ENCODE data around the gene CENPO. TPM values are rescaled to one million over a fixed set of nuclear protein-coding genes. Genes with fewer than 3 reads are reported as not detected.
"Not testable (repeated sequence)": the region's sequence is repeated elsewhere in the genome, so short reads cannot be mapped to it uniquely, and the experiment has no call there.

The CENPO gene
- total and polyA plus RNA-seq, 5 experiments from 2014 or later, result 1.2 to 7.1 (median 4.1) TPM

DNA sequence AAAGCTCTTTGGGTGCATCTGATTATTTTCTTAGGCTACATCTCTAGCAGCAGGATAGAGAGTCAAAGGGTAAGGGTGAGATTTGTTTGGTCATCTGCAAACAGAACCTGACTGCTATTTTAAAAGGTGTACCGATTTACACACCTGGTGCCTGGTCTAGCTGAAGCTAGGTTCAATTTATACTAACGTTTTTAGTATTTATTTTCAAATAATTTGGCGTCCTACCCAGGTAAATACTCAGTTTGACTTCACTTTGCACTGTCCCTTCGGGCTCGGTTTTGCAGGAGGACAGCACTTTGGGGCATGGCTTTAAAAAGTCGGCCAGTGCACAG is 717 bp upstream of the CENPO start:
- H3K27ac Mint-ChIP-seq, result peak overlapping the region; percentile 99 to 100 (median 100)
- peaks cover 0 to 3% (median 0%) of the 10 kb centered on the region in 9 donors for H3K9me3 Mint-ChIP-seq
- H3K27me3 Mint-ChIP-seq, result peaks cover 0 to 3% (median 0%) of the 10 kb centered on the region in 5 donors
- POLR2A ChIA-PET, result interaction anchor here (0.8 to 1.4 kb wide), 6 partner anchors 25 to 881 kb away, joined by 3 to 6 read pairs (median 4); partner anchors contain the start of genes DTNB, ITSN2 and NCOA1
- no peak for ATAC-seq
- H3K36me3 Mint-ChIP-seq, result peaks cover 0 to 15% (median 12%) of the 10 kb centered on the region in 3 donors
- H3K4me3 Mint-ChIP-seq, result peak overlapping the region; percentile 91 to 99 (median 96)
- no peak for DNase-seq
- peaks cover 9 to 25% (median 14%) of the 10 kb centered on the region in 4 donors for H3K4me1 Mint-ChIP-seq

DNA sequence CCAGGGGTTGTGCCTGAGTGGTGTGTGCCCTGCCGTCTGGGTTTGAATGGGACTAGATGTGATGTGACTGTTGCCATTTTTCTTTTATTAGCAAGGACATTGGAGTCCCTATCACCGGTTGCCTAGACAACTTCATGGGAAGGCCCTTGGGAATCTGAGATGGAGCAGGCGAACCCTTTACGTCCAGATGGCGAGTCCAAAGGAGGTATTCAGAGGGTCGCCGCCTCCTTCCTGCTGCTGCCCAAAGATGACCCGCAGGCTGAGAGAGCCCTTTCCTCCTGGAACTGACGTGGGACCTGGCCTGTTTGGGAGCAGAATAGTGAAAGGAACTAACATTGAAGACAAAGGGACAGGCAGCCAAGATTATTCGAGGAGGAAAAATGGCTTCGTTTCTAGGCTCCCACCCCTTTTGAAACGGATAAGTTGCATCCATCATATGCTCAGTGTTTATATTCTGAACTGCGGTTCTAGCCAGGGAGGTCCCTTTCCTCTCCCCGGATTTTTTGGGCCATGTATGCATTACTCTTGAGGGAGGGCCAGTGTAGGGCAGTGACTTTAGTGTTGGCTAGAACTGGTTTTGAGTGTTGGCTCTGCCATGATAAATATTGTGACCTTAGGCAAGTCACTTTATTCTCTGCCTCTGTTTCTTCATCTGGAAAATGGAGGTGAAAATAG is 673 bp downstream of the CENPO start:
- Mint-ChIP-seq H3K27me3 (peaks cover 0 to 3% (median 0%) of the 10 kb centered on the region in 5 donors), H3K4me3 (peak overlapping the region; percentile 91 to 99 (median 96)), H3K27ac (peak overlapping the region; percentile 53 to 100 (median 100)), H3K9me3 (peaks cover 0 to 3% (median 0%) of the 10 kb centered on the region in 9 donors), H3K4me1 (peaks cover 9 to 25% (median 14%) of the 10 kb centered on the region in 4 donors), H3K36me3 (peaks cover 0 to 14% (median 8%) of the 10 kb centered on the region in 3 donors)
- no peak for DNase-seq
- no peak for ATAC-seq
- POLR2A ChIA-PET, result interaction anchor here (0.6 to 1.4 kb wide), 3 partner anchors 126 to 433 kb away, joined by 3 to 5 read pairs (median 5); partner anchors contain the start of genes ADCY3 and ITSN2

DNA sequence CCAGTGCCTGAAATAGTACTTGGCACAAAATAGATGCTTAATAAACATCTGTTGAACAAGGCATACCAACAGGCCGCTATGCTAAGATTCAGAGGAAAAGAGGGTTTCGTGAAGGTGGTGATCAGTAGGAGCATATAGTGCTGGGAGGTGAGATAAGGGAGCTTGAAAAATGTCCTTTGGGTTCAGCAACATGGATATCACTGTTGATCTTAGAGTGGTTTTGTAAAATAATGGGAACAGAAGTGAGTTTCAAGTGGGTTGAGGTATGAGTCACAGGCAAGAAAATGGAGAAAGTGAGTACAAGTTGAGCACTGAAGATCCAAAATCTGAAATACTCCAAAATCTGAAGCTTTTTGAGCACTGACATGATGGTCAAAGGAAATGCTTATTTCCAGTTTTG is 4.4 kb downstream of the CENPO start:
- ATAC-seq, result no peak
- Mint-ChIP-seq H3K9me3 (peaks cover 0 to 3% (median 0%) of the 10 kb centered on the region in 9 donors), H3K27ac (no peak overlapping the region), H3K4me1 (peaks cover 8 to 19% (median 9%) of the 10 kb centered on the region in 4 donors), H3K4me3 (no peak overlapping the region), H3K27me3 (peaks cover 0 to 3% (median 0%) of the 10 kb centered on the region in 5 donors), H3K36me3 (peaks cover 0 to 23% (median 18%) of the 10 kb centered on the region in 3 donors)
- DNase-seq, result no peak
- POLR2A ChIA-PET, result no interaction called here

DNA sequence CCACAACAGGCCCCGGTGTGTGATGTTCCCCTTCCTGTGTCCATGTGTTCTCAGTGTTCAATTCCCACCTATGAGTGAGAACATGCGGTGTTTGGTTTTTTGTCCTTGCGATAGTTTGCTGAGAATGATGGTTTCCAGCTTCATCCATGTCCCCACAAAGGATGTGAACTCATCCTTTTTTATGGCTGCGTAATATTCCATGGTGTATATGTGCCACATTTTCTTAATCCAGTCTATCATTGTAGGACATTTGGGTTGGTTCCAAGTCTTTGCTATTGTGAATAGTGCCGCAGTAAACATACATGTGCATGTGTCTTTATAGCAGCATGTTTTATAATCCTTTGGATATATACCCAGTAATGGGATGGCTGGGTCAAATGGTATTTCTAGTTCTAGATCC is 7.3 kb downstream of the CENPO start:
- H3K27ac Mint-ChIP-seq, H3K4me3 Mint-ChIP-seq, H3K4me1 Mint-ChIP-seq, ATAC-seq, H3K9me3 Mint-ChIP-seq, POLR2A ChIA-PET, H3K27me3 Mint-ChIP-seq, DNase-seq: not testable (repeated sequence)
- H3K36me3 Mint-ChIP-seq, result peaks cover 0 to 37% (median 34%) of the 10 kb centered on the region in 3 donors

DNA sequence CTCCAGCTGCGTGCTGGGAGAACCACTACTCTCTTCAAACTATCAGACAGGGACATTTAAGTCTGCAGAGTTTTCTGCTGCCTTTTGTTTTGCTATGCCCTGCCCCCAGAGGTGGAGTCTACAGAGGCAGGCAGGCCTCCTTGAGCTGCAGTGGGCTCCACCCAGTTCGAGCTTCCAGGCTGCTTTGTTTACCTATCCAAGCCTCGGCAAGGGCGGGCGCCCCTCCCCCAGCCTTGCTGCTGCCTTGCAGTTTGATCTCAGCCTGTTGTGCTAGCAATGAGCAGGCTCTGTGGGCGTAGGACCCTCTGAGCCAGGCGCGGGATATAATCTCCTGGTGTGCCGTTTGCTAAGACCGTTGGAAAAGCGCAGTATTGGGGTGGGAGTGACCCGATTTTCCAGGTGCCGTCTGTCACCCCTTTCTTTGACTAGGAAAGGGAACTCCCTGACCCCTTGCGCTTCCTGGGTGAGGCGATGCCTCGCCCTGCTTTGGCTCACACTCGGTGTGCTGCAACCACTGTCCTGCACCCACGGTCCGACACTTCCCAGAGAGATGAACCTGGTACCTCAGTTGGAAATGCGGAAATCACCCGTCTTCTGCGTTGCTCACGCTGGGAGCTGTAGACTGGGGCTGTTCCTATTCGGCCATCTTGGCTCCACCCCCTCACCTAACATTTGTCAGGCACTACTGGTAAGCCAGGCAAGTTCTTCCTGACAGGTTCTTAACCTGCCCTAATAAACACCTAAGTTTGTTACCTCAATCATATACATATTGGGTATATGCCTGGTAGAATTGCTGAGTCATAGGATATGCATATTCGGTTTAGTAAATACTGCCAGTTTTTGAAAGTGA is 12.8 kb downstream of the CENPO start:
- POLR2A ChIA-PET, H3K4me3 Mint-ChIP-seq, DNase-seq, H3K27me3 Mint-ChIP-seq, ATAC-seq, H3K27ac Mint-ChIP-seq, H3K4me1 Mint-ChIP-seq: not testable (repeated sequence)
- peaks cover 0 to 13% (median 4%) of the 10 kb centered on the region in 9 donors for H3K9me3 Mint-ChIP-seq
- H3K36me3 Mint-ChIP-seq, result peaks cover 10 to 34% (median 29%) of the 10 kb centered on the region in 3 donors

DNA sequence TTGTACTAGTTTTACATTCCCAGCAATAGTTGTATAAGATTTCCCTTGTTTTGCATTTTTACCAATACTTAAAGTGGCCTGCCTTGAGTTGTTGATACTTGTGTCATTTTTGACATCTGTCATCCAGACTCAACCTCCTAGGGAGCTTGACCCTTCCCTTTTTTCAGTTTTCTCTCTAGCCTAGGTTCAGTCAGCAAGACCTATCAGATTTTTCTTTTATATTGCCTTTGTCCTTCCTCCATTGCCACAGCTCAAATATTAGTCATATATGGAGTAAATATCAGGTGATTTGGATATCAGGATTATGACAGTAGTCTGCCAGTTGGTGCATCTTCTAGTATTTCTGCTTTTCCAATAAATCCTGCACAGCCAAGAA is 13.4 kb downstream of the CENPO start:
- peaks cover 2 to 7% (median 5%) of the 10 kb centered on the region in 4 donors for H3K4me1 Mint-ChIP-seq
- no peak for ATAC-seq
- no peaks in the 10 kb centered on the region for H3K27me3 Mint-ChIP-seq
- H3K9me3 Mint-ChIP-seq, result peaks cover 0 to 13% (median 4%) of the 10 kb centered on the region in 9 donors
- DNase-seq, result no peak
- no peak overlapping the region for H3K27ac Mint-ChIP-seq
- POLR2A ChIA-PET, result no interaction called here
- H3K4me3 Mint-ChIP-seq, result no peak overlapping the region
- peaks cover 10 to 31% (median 27%) of the 10 kb centered on the region in 3 donors for H3K36me3 Mint-ChIP-seq

DNA sequence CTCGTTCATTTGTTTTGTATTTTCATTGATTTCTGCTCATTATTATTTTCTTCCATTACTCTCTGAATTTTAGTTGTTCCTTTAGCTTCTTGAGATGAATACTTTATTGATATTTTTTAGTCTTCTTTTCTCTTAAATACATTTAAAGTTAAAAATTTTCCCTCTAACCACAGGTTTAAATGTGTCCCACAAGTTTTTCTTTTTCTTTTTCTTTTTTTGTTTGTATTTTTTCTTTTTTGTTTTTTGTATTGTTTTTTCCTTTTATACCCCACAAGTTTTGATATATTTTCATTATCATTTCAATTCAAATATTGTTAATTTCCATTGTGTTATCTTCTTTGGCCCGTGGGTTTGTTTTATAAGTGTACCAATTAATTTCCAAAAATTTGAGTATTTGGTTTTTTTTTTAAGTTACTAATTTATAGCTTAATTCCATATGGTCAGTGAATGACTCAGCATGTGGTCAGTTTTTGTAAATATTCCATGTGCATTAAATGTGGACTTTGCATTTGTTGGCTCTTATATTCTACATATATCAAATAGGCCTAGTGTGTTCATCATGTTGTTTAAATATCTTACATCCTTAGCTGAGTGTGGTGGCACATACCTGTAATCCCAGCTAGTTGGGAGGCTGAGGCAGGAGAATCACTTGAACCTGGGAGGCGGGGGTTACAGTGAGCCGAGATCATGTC is 16.2 kb downstream of the CENPO start:
- peak overlapping the region in 4 of 10 donors; percentile 6 to 66 (median 31) for H3K27ac Mint-ChIP-seq
- H3K4me1 Mint-ChIP-seq, result peaks cover 0 to 7% (median 2%) of the 10 kb centered on the region in 4 donors
- H3K9me3 Mint-ChIP-seq, result peaks cover 0 to 13% (median 4%) of the 10 kb centered on the region in 9 donors
- ATAC-seq, result no peak
- no peak overlapping the region for H3K4me3 Mint-ChIP-seq
- POLR2A ChIA-PET, result no interaction called here
- H3K36me3 Mint-ChIP-seq, result peaks cover 10 to 20% (median 20%) of the 10 kb centered on the region in 3 donors
- H3K27me3 Mint-ChIP-seq, result no peaks in the 10 kb centered on the region
- no peak for DNase-seq

DNA sequence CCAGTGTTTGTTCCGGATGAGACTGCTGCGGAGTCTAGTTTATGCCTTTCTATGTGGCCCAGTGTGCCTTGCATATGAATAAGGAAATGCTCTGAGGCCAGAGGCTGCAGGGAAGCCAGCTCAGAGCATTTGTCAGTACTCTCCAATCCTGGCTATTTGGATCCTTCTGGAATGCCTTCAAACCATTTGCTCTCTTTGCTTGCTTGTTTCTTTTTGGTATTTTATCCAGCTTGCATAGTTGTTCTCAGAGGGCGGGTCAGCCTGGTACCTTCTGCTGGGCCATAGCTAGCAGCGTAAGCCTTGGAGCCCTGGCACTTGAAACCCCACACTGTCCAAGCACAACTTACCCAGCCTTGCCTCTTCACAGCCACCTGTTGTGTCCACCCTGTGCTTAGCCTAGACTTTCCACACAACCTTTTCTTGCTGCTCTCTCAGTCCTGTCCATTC is 20.5 kb downstream of the CENPO start:
- POLR2A ChIA-PET, result no interaction called here
- H3K27ac Mint-ChIP-seq, result no peak overlapping the region

DNA sequence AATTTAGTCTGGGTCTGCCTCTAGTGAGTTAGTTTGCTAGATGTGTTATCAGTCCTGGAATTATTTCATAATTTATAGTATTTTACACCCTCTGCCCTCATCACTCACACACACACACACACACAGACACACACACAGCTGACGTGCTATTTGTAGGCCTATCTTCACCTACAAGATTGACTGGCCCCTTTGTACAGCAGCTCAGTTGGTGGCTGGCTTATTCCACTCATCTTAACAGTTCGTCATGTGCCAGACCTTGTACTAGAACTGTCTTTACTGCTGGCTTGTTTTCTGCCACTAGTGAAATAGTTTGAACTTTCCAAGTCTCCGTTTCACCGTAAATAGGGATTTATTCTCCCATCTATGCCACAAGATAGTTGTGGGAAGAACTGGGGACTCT is 21.3 kb downstream of the CENPO start:
- DNase-seq (no peak), ATAC-seq (no peak)
- no peaks in the 10 kb centered on the region for H3K9me3 Mint-ChIP-seq
- no peak overlapping the region for H3K27ac Mint-ChIP-seq
- H3K36me3 Mint-ChIP-seq, result peaks cover 0 to 38% (median 9%) of the 10 kb centered on the region in 3 donors
- H3K27me3 Mint-ChIP-seq, result no peaks in the 10 kb centered on the region
- no peak overlapping the region for H3K4me3 Mint-ChIP-seq
- H3K4me1 Mint-ChIP-seq, result no peaks in the 10 kb centered on the region
- POLR2A ChIA-PET, result no interaction called here

More for the DNA sequence above, 20.5 kb downstream of the CENPO start:
- H3K36me3 Mint-ChIP-seq, result peaks cover 0 to 36% (median 9%) of the 10 kb centered on the region in 3 donors
- H3K27me3 Mint-ChIP-seq, result no peaks in the 10 kb centered on the region
- H3K9me3 Mint-ChIP-seq, result no peaks in the 10 kb centered on the region
- H3K4me1 Mint-ChIP-seq, result peaks cover 0 to 6% (median 0%) of the 10 kb centered on the region in 4 donors
- ATAC-seq, result no peak
- DNase-seq, result no peak
- H3K4me3 Mint-ChIP-seq, result no peak overlapping the region

DNA sequence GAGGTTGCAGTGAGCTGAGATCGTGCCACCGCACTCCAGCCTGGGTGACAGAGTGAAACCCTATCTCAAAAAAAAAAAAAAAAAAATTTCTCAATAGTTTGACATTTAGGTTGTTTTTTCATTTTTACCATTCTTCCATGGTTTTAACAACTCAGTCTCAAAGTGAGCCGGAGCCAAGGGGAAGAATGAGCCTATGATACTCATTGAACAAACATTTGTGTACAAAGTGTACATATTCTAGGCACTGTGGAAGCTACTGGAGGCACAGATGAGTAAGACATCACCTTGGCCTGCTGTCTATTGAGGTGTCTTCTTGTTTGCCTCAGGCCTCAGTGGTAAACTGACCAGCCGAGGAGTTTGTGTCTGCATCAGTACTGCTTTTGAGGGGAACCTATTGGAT is 21.9 kb downstream of the CENPO start:
- DNase-seq (peak in 1 of 10 donors; percentile 1), ATAC-seq (no peak)
- Mint-ChIP-seq H3K4me3 (no peak overlapping the region), H3K27me3 (no peaks in the 10 kb centered on the region), H3K9me3 (no peaks in the 10 kb centered on the region), H3K36me3 (peaks cover 0 to 41% (median 9%) of the 10 kb centered on the region in 3 donors), H3K4me1 (no peaks in the 10 kb centered on the region), H3K27ac (no peak overlapping the region)
- POLR2A ChIA-PET, result interaction anchor here (0.6 kb wide), 1 partner anchor 394 kb away, joined by 3 read pairs; no protein-coding TSS in a partner anchor

DNA sequence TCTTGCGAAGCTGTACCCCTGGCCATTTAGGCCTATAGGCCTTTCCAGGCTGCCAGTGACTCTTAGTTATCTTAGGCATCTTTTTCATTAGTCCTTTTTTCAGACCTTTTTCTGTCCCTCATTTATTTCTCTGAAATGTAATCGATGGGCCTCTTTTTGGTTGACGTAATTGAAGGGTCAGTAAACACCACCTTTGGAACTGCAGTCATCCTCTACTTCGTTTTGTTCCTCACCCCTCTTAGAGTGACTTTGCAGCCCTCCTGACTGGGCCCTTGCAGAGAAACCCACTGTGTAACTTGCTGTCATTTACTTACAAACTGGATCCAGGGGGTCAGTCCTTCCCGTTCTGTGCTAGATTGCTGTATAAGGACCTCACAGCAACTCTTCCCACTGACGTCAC is 23.2 kb downstream of the CENPO start:
- H3K27ac Mint-ChIP-seq, result peak overlapping the region in 1 of 10 donors; percentile 2
- ATAC-seq (no peak), DNase-seq (peak in 1 of 10 donors; percentile 7)
- peaks cover 0 to 48% (median 9%) of the 10 kb centered on the region in 3 donors for H3K36me3 Mint-ChIP-seq
- H3K27me3 Mint-ChIP-seq, result no peaks in the 10 kb centered on the region
- H3K4me1 Mint-ChIP-seq, result no peaks in the 10 kb centered on the region
- no peaks in the 10 kb centered on the region for H3K9me3 Mint-ChIP-seq
- H3K4me3 Mint-ChIP-seq, result no peak overlapping the region
- POLR2A ChIA-PET, result no interaction called here

DNA sequence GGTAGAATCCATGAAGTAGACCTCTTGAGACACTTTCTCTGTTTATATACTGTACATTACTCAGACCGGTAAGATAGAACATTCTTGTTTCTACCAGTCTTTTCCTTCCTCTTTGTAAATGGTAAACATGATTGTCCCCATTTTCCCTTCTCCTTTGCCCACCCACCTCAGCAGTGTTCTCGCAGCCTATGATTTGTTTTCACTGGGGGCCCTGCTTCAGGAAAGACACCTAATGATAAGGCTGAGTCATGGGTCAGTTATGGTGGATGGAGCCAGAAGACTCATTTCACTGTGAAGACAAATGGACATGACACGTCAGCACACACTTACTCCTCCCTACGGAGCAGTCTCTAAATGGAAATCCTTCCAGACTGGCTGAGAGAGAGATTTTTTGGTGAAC is 23.7 kb downstream of the CENPO start:
- H3K4me3 Mint-ChIP-seq, result no peak overlapping the region
- POLR2A ChIA-PET, result no interaction called here
- H3K27ac Mint-ChIP-seq, result peak overlapping the region in 2 of 10 donors; percentile 5 to 16
- no peaks in the 10 kb centered on the region for H3K4me1 Mint-ChIP-seq
- ATAC-seq, result no peak
- H3K36me3 Mint-ChIP-seq, result peaks cover 0 to 52% (median 9%) of the 10 kb centered on the region in 3 donors
- H3K9me3 Mint-ChIP-seq, result no peaks in the 10 kb centered on the region
- no peaks in the 10 kb centered on the region for H3K27me3 Mint-ChIP-seq
- no peak for DNase-seq
